Endothelial cell of umbilical vein (primary cell): ENCODE results near the gene HSPG2. TPM values are rescaled to one million over a fixed set of nuclear protein-coding genes. Genes with fewer than 3 reads are reported as not detected.

Source experiments
- BruUV-seq: library from RNA; stranded (reverse); fragments of 400-500 nt; replicated peaks from 2 replicates; lab custom pipeline; 2021; lab: Mats Ljungman, UMichigan
- CTCF ChIA-PET: fragments of 300-600, 350-600 bp; sonication (Branson Sonifier 250); formaldehyde crosslinking; loops from one replicate; lab custom pipeline; 2021; ENCODE audit warnings: antibody characterized with exemption, inconsistent platforms; lab: Charles Lee
- POLR2A ChIA-PET: fragments of 300-600, 350-600 bp; sonication (Branson Sonifier 250); formaldehyde crosslinking; loops from one replicate; lab custom pipeline; 2021; ENCODE audit warnings: antibody characterized with exemption, inconsistent platforms; lab: Charles Lee
- DNase-seq: peaks from one replicate; pipeline ENCODE4 v3.0.0-alpha.2; 2011; ENCODE audit warnings: low read depth, low spot score
- FAIRE-seq: peaks from 2 replicates; lab custom pipeline; 2011; peaks lifted over from hg19 to GRCh38; lab: Jason Lieb, UNC
- H2AFZ ChIP-seq: 2 replicates; pipeline ENCODE4 v1.6.0; 2012; ENCODE audit warnings: low read depth, low read length, control low read depth, inconsistent platforms
- H3K27ac ChIP-seq: 2 replicates; pipeline ENCODE4 v1.5.1; 2011; ENCODE audit warnings: low read depth, mild to moderate bottlenecking, control low read depth, low read length, moderate library complexity; ENCODE audit not compliant: insufficient read depth
- H3K27me3 ChIP-seq, 2 experiments: 2 replicates each; pipeline versions ENCODE4 v1.6.0 to v1.6.1; 2011; ENCODE audit warnings: low read length in 2 of 2, mixed read lengths in 1 of 2; ENCODE audit not compliant: control insufficient read depth in 2 of 2, insufficient read depth in 2 of 2
- H3K36me3 ChIP-seq, 2 experiments: 2 replicates in 1 of 2; 3 replicates in 1 of 2; pipeline ENCODE4 v1.5.1; 2011; ENCODE audit warnings: low read length in 2 of 2, mild to moderate bottlenecking in 1 of 2, moderate library complexity in 1 of 2; ENCODE audit not compliant: control insufficient read depth in 2 of 2, insufficient read depth in 2 of 2; ENCODE audit errors: extremely low read depth in 1 of 2
- H3K4me1 ChIP-seq: 3 replicates; pipeline ENCODE4 v1.5.1; 2011; ENCODE audit warnings: mild to moderate bottlenecking, low read length; ENCODE audit not compliant: control insufficient read depth, insufficient read depth; ENCODE audit errors: extremely low read depth
- H3K4me2 ChIP-seq: 2 replicates; pipeline ENCODE4 v1.6.1; 2011; ENCODE audit warnings: low read length, control low read depth, mixed read lengths; ENCODE audit not compliant: insufficient read depth
- H3K4me3 ChIP-seq, 3 experiments: fragments of 200-600 bp in 1 of 3; sonication (generic), shearing (Covaris generic) in 1 of 3; replicated peaks in 1 of 3; 2 replicates each; pipeline ENCODE4 v1.5.1; 2011 to 2016; ENCODE audit warnings: control low read depth in 3 of 3, low read length in 3 of 3, mild to moderate bottlenecking in 2 of 3, inconsistent platforms in 1 of 3, low read depth in 1 of 3, moderate library complexity in 1 of 3; ENCODE audit not compliant: insufficient read depth in 1 of 3
- H3K79me2 ChIP-seq: 2 replicates; pipeline ENCODE4 v1.6.0; 2012; ENCODE audit warnings: low read length, inconsistent platforms; ENCODE audit not compliant: control insufficient read depth, insufficient read depth
- H3K9ac ChIP-seq: replicated peaks from 2 replicates; pipeline ENCODE3; 2011; ENCODE audit warnings: low read length, control low read depth; ENCODE audit not compliant: insufficient read depth; ENCODE audit errors: extremely low read depth
- H3K9me1 ChIP-seq: replicated peaks from 3 replicates; pipeline ENCODE4 v1.6.0; 2011; ENCODE audit warnings: mild to moderate bottlenecking, low read length; ENCODE audit not compliant: control insufficient read depth, insufficient read depth; ENCODE audit errors: extremely low read depth
- H3K9me3 ChIP-seq: replicated peaks from 2 replicates; pipeline ENCODE4 v1.5.1; 2012; ENCODE audit warnings: low read length, inconsistent platforms; ENCODE audit not compliant: control insufficient read depth, insufficient read depth
- H4K20me1 ChIP-seq: replicated peaks from 2 replicates; pipeline ENCODE3; 2011; ENCODE audit warnings: mild to moderate bottlenecking, low read length; ENCODE audit not compliant: control insufficient read depth, insufficient read depth; ENCODE audit errors: extremely low read depth
- EZH2 ChIP-seq: IDR thresholded peaks from 2 replicates; pipeline ENCODE4 v1.6.1; 2012; ENCODE audit warnings: borderline replicate concordance, low read depth, mild to moderate bottlenecking, moderate library complexity, low read length, inconsistent platforms; ENCODE audit not compliant: severe bottlenecking
- FOS ChIP-seq: IDR thresholded peaks from 2 replicates; pipeline ENCODE4 v1.6.1; 2011; ENCODE audit warnings: mild to moderate bottlenecking, low read length, moderate library complexity, borderline replicate concordance; ENCODE audit not compliant: insufficient read depth
- GATA2 ChIP-seq: IDR thresholded peaks from 2 replicates; pipeline ENCODE4 v1.7.0; 2011; ENCODE audit warnings: low read depth, mild to moderate bottlenecking, moderate library complexity, mixed read lengths, low read length; ENCODE audit not compliant: insufficient read length, insufficient read depth
- JUN ChIP-seq: IDR thresholded peaks from 2 replicates; pipeline ENCODE4 v1.6.1; 2011; ENCODE audit warnings: borderline replicate concordance, low read depth; ENCODE audit not compliant: insufficient read length, insufficient read depth
- MYC ChIP-seq: IDR thresholded peaks from one replicate; pipeline ENCODE4 v1.6.1; 2011; ENCODE audit warnings: mild to moderate bottlenecking, low read depth, low read length
- POLR2A ChIP-seq: IDR thresholded peaks from 2 replicates; pipeline ENCODE4 v1.6.1; 2012; ENCODE audit warnings: low read depth, mild to moderate bottlenecking, control low read depth, low read length
- POLR2AphosphoS5 ChIP-seq: IDR thresholded peaks from 2 replicates; pipeline ENCODE4 v1.6.1; 2012; ENCODE audit warnings: low read depth, mild to moderate bottlenecking, control low read depth, low read length, moderate library complexity; ENCODE audit not compliant: insufficient read depth
- dilution Hi-C: fragments of 300-500 bp; cut with MboI; formaldehyde crosslinking; loops from one replicate; pipeline ENCODE4 v1.15.0; 2019; ENCODE audit warnings: low sequenced_read_pairs; ENCODE audit not compliant: extremely low pct_ligation_motif_present
- intact Hi-C: fragments of 100-400 bp; cut with micrococcal nuclease; formaldehyde crosslinking; loops from one replicate; pipeline ENCODE4 v1.10.0; 2022
- polyA plus RNA-seq, 4 experiments: library from polyadenylated mRNA; depleted of rRNA in 3 of 4; stranded (reverse) in 3 of 4; unstranded in 1 of 4; fragments of >200 nt; gene quantifications; 2 replicates each; pipeline versions ENCODE4 v1.2.1 to v1.2.3, GENCODE V29; 2011 to 2012; ENCODE audit warnings: missing spikeins in 1 of 4
- total RNA-seq: library from RNA; stranded (reverse); gene quantifications from 2 replicates; pipeline ENCODE4 v1.2.3, GENCODE V29; 2021
- TF ChIP-seq, protein P1 (sequence below), 2 donors: IDR thresholded peaks; 1 replicate in 1 of 2; 2 replicates in 1 of 2; pipeline ENCODE4 v1.5.1; 2011; ENCODE audit warnings: low read length in 2 of 2, mild to moderate bottlenecking in 2 of 2, moderate library complexity in 2 of 2, control low read depth in 1 of 2, inconsistent platforms in 1 of 2, low read depth in 1 of 2; ENCODE audit not compliant: insufficient read depth in 1 of 2; ENCODE audit errors: extremely low read depth in 1 of 2
- TF ChIP-seq, protein P2 (sequence below): IDR thresholded peaks from 2 replicates; pipeline ENCODE4 v1.6.1; 2011; ENCODE audit not compliant: insufficient read depth, insufficient read length

Gene HSPG2
- total and polyA plus RNA-seq, 2 donors (not counting 3 experiments of a cell fraction or from before 2014, with no cell fraction given), result 734 to 3,499 TPM

DNA sequence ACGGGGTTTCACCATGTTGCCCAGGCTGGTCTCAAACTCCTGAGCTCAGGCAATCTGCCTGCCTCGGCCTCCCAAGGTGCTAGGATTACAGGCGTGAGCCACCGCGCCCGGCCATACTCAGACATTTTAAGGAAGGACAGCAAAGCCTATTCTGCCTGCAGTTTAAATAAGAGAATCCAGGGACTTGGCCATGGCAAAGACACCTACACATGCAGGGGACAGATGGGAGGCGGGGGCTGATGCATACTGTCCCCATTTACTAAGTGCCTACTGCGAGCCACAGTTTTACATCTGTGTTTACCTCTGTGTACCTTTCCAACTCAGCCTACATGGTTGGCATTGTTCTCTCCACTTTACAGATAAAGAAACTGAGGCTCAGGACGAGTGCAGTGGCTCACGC, 99.6 kb downstream of the HSPG2 start:
- Histone ChIP-seq H3K27ac (no peak overlapping the region), H3K9me3 (no peaks in the 10 kb centered on the region), H3K27me3 (no peaks in the 10 kb centered on the region), H3K4me1 (no peaks in the 10 kb centered on the region), H3K9me1 (no peaks in the 10 kb centered on the region), H2AFZ (no peak overlapping the region), H4K20me1 (no peaks in the 10 kb centered on the region), H3K9ac (no peak overlapping the region), H3K4me3 (no peak overlapping the region), H3K79me2 (peaks cover 25% of the 10 kb centered on the region), H3K4me2 (no peak overlapping the region), H3K36me3 (peaks cover 73 to 87% of the 10 kb centered on the region in 2 experiments)
- no peak for DNase-seq
- intact Hi-C loops (no loop called here), dilution Hi-C loops (no loop called here)
- POLR2A ChIA-PET, result no interaction called here
- BruUV-seq, result no TSS peak
- CTCF ChIA-PET, result no interaction called here
- TF ChIP-seq GATA2, result no peak
- TF ChIP-seq MYC, result no peak
- no peak for TF ChIP-seq FOS
- TF ChIP-seq, protein P1, sequence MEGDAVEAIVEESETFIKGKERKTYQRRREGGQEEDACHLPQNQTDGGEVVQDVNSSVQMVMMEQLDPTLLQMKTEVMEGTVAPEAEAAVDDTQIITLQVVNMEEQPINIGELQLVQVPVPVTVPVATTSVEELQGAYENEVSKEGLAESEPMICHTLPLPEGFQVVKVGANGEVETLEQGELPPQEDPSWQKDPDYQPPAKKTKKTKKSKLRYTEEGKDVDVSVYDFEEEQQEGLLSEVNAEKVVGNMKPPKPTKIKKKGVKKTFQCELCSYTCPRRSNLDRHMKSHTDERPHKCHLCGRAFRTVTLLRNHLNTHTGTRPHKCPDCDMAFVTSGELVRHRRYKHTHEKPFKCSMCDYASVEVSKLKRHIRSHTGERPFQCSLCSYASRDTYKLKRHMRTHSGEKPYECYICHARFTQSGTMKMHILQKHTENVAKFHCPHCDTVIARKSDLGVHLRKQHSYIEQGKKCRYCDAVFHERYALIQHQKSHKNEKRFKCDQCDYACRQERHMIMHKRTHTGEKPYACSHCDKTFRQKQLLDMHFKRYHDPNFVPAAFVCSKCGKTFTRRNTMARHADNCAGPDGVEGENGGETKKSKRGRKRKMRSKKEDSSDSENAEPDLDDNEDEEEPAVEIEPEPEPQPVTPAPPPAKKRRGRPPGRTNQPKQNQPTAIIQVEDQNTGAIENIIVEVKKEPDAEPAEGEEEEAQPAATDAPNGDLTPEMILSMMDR (IDR thresholded peaks at IDR 0.05; ENCODE audit: extremely low read depth in 1 of 2, insufficient read depth in 1 of 2, low read depth in 1 of 2, low read length in 2 of 2), result no peak
- TF ChIP-seq POLR2AphosphoS5, result no peak
- TF ChIP-seq EZH2, result no peak
- no peak for TF ChIP-seq JUN
- TF ChIP-seq, protein P2, sequence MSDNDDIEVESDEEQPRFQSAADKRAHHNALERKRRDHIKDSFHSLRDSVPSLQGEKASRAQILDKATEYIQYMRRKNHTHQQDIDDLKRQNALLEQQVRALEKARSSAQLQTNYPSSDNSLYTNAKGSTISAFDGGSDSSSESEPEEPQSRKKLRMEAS, result no peak
- TF ChIP-seq POLR2A, result no peak
- FAIRE-seq, result no peak
